GM12891 (cell line): ENCODE data around the gene DARS1.

Source experiments
- PAX5 ChIP-seq: IDR thresholded peaks from 2 replicates; pipeline ENCODE4 v1.6.1; 2011; ENCODE audit warnings: low read length, moderate library complexity, mild to moderate bottlenecking; ENCODE audit not compliant: insufficient read depth, severe bottlenecking
- POLR2A ChIP-seq: IDR thresholded peaks from 2 replicates; pipeline ENCODE4 v1.6.1; 2011; ENCODE audit warnings: low read depth, low read length, control low read depth
- POLR2AphosphoS5 ChIP-seq: IDR thresholded peaks from 2 replicates; pipeline ENCODE4 v1.6.1; 2011; ENCODE audit warnings: low read depth, low read length, control low read depth
- POU2F2 ChIP-seq: IDR thresholded peaks from 2 replicates; pipeline ENCODE4 v1.6.1; 2011; ENCODE audit warnings: low read depth, mild to moderate bottlenecking, control low read depth, low read length, moderate library complexity
- SPI1 ChIP-seq: IDR thresholded peaks from 2 replicates; pipeline ENCODE4 v1.6.1; 2011; ENCODE audit warnings: low read depth, low read length, control low read depth
- TAF1 ChIP-seq: IDR thresholded peaks from 2 replicates; pipeline ENCODE4 v1.6.1; 2011; ENCODE audit warnings: low read depth, low read length, control low read depth

DNA sequence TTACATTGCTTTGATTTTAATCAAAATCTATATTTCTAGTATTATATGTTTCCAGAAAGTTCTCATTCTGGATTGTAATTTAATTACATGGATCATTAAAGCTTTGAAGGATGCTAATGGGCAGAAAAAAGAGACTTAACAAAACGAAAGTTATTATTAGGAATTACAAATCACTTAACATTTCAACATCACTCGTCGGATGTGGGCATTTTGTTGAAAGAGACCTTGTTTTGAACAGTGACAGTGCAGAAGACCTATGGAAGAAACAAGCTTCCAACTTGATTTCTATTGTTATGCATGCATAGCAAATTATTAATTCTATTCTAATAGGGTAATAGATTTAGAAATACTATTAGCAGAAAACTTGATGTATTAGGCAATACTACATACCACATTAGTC, 31.4 kb upstream of the DARS1 start:
- TF ChIP-seq POU2F2 (no peak), POLR2A (no peak), TAF1 (no peak), POLR2AphosphoS5 (no peak), PAX5 (no peak), SPI1 (no peak)
